GM18909 (cell line): ENCODE data around the gene MCTP1.
"Not testable (repeated sequence)": the region's sequence is repeated elsewhere in the genome, so short reads cannot be mapped to it uniquely, and the experiment has no call there.

ENCODE experiments used
- ATAC-seq: cut with Tn5 transposase; IDR thresholded peaks from one replicate; pipeline ENCODE4 v1.9.1; 2021; ENCODE audit warnings: mild to moderate bottlenecking; ENCODE audit not compliant: unreplicated experiment, poor library complexity

Gene MCTP1

GRCh38 chr5:95194856-95195255 is 90.0 kb downstream of the MCTP1 start:
- no peak for ATAC-seq

- peak; percentile 95 for ATAC-seq
Observed at GRCh38 chr5:95191330-95191729, 93.6 kb downstream of the MCTP1 start.

GRCh38 chr5:95184924-95185323 is 100.0 kb downstream of the MCTP1 start:
- no peak for ATAC-seq

- ATAC-seq = no peak
Observed at GRCh38 chr5:95181644-95182043, 103.2 kb downstream of the MCTP1 start.

- ATAC-seq = peak; percentile 53
Observed at GRCh38 chr5:95178046-95178651, 106.7 kb downstream of the MCTP1 start.

- no peak for ATAC-seq
Observed at GRCh38 chr5:95177456-95177855, 107.4 kb downstream of the MCTP1 start.

GRCh38 chr5:95175106-95175505 is 109.8 kb downstream of the MCTP1 start:
- no peak for ATAC-seq

- ATAC-seq = no peak
Observed at GRCh38 chr5:95172659-95173058, 112.2 kb downstream of the MCTP1 start.

- no peak for ATAC-seq
Observed at GRCh38 chr5:95164861-95165260, 120.0 kb downstream of the MCTP1 start.

GRCh38 chr5:95163079-95163478 is 121.8 kb downstream of the MCTP1 start:
- ATAC-seq = no peak

- ATAC-seq = no peak
Observed at GRCh38 chr5:95162231-95162992, 122.5 kb downstream of the MCTP1 start.

GRCh38 chr5:95159603-95160002 is 125.3 kb downstream of the MCTP1 start:
- ATAC-seq = no peak

- no peak for ATAC-seq
Observed at GRCh38 chr5:95155888-95156287, 129.0 kb downstream of the MCTP1 start.

- ATAC-seq = no peak
Observed at GRCh38 chr5:95153511-95153910, 131.4 kb downstream of the MCTP1 start.

GRCh38 chr5:95152535-95152934 is 132.4 kb downstream of the MCTP1 start:
- ATAC-seq = no peak

GRCh38 chr5:95152131-95152530 is 132.8 kb downstream of the MCTP1 start:
- no peak for ATAC-seq

GRCh38 chr5:95151694-95152093 is 133.2 kb downstream of the MCTP1 start:
- no peak for ATAC-seq

GRCh38 chr5:95149387-95149786 is 135.5 kb downstream of the MCTP1 start:
- ATAC-seq = no peak

GRCh38 chr5:95148453-95148852 is 136.4 kb downstream of the MCTP1 start:
- no peak for ATAC-seq

GRCh38 chr5:95143858-95144257 is 141.0 kb downstream of the MCTP1 start:
- ATAC-seq = not testable (repeated sequence)

GRCh38 chr5:95142145-95142544 is 142.7 kb downstream of the MCTP1 start:
- no peak for ATAC-seq

- ATAC-seq = no peak
Observed at GRCh38 chr5:95141141-95141540, 143.8 kb downstream of the MCTP1 start.
